GM18507 (cell line): ENCODE measurements around the gene INSM1.
A peak's percentile ranks its signal among the peaks of the same experiment; 100 is the strongest.
"Not testable (repeated sequence)": the region's sequence is repeated elsewhere in the genome, so short reads cannot be mapped to it uniquely, and the experiment has no call there.

ENCODE experiments used
- DNase-seq: peaks from one replicate; pipeline ENCODE4 v3.0.0; 2011; ENCODE audit warnings: low read depth; ENCODE audit not compliant: insufficient read length; ENCODE audit errors: extremely low spot score
- FAIRE-seq: peaks from 2 replicates; lab custom pipeline; 2011; peaks lifted over from hg19 to GRCh38; lab: Jason Lieb, UNC

INSM1 gene

GRCh38 chr20:20367575-20368417 lies at the start of gene INSM1:
TSS of gene INSM1 (plus strand) at chr20:20368104. CDS start at chr20:20368268, 164 bp downstream.
- FAIRE-seq: no peak
- no peak for DNase-seq

- DNase-seq (no peak), FAIRE-seq (no peak)
These were observed 49.3 kb upstream of the INSM1 start for GRCh38 chr20:20318365-20319161.

- FAIRE-seq (no peak), DNase-seq (no peak)
These were observed 46.8 kb upstream of the INSM1 start for GRCh38 chr20:20321134-20321533.

- DNase-seq: no peak
- no peak for FAIRE-seq
These were observed 46.0 kb upstream of the INSM1 start for GRCh38 chr20:20321917-20322316.

GRCh38 chr20:20322912-20323311 lies 45.0 kb upstream of the INSM1 start:
- DNase-seq (no peak), FAIRE-seq (no peak)

- DNase-seq: no peak
- no peak for FAIRE-seq
These were observed 40.2 kb upstream of the INSM1 start for GRCh38 chr20:20327746-20328145.

GRCh38 chr20:20329564-20329963 lies 38.3 kb upstream of the INSM1 start:
- DNase-seq (no peak), FAIRE-seq (no peak)

- DNase-seq (no peak), FAIRE-seq (no peak)
These were observed 36.7 kb upstream of the INSM1 start for GRCh38 chr20:20331156-20331555.

GRCh38 chr20:20331817-20332216 lies 36.1 kb upstream of the INSM1 start:
- no peak for FAIRE-seq
- no peak for DNase-seq

GRCh38 chr20:20333866-20334265 lies 34.0 kb upstream of the INSM1 start:
- FAIRE-seq (no peak), DNase-seq (no peak)

GRCh38 chr20:20334489-20334888 lies 33.4 kb upstream of the INSM1 start:
- DNase-seq (peak; percentile 18), FAIRE-seq (peak; percentile 82)

- no peak for FAIRE-seq
- no peak for DNase-seq
These were observed 29.7 kb upstream of the INSM1 start for GRCh38 chr20:20338133-20338730.

GRCh38 chr20:20340443-20340842 lies 27.5 kb upstream of the INSM1 start:
- DNase-seq (no peak), FAIRE-seq (no peak)

GRCh38 chr20:20341371-20341770 lies 26.5 kb upstream of the INSM1 start:
- DNase-seq (no peak), FAIRE-seq (no peak)

GRCh38 chr20:20342066-20342465 lies 25.8 kb upstream of the INSM1 start:
- no peak for FAIRE-seq
- DNase-seq: no peak

GRCh38 chr20:20343932-20344331 lies 24.0 kb upstream of the INSM1 start:
- DNase-seq (no peak), FAIRE-seq (no peak)

- FAIRE-seq (no peak), DNase-seq (no peak)
These were observed 23.4 kb upstream of the INSM1 start for GRCh38 chr20:20344476-20344875.

- DNase-seq (no peak), FAIRE-seq (no peak)
These were observed 14.3 kb upstream of the INSM1 start for GRCh38 chr20:20353576-20353975.

GRCh38 chr20:20355503-20355902 lies 12.4 kb upstream of the INSM1 start:
- not testable (repeated sequence) for FAIRE-seq

GRCh38 chr20:20358801-20359200 lies 9.1 kb upstream of the INSM1 start:
- no peak for FAIRE-seq
- no peak for DNase-seq

More at GRCh38 chr20:20355503-20355902, 12.4 kb upstream of the INSM1 start:
- not testable (repeated sequence) for DNase-seq
